Measurements from ENCODE around the gene MED23. TPM values are rescaled to one million over a fixed set of nuclear protein-coding genes. Genes with fewer than 3 reads are reported as not detected.

The MED23 gene
- total RNA-seq, 3 donors from 2014 or later = 25.8 to 40.6 (median 28.2) TPM

DNA sequence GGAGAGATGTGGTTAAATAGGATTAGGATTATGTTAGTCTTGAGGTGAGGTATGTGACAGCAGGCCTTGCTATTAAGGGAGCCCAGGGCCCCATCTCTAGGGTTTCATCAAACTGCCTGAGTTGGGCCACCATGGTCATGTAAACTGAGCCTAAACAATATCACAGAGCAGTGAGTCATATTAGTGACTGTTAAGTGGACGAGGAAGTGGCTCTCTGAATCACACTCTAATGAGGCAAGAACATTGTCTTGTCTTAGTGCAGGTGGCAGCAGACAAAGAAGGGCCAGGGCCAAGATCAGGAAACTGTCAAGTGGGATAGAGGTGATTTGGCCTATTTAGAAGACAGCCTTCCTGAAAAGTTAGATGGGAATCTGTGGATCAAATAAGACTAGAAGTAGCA is 32.2 kb upstream of the MED23 start:
- Histone ChIP-seq H3K36me3 (ENCODE audit: low read depth) (no peaks in the 10 kb centered on the region), H3K9me3 (no peaks in the 10 kb centered on the region), H3K4me1 (ENCODE audit: low read depth) (no peaks in the 10 kb centered on the region), H3K4me3 (no peak overlapping the region)
- intact Hi-C loops (cut with DNase I, micrococcal nuclease) = no loop called here
- ATAC-seq (peak; percentile 85), DNase-seq (no peak)
- TF ChIP-seq, protein P1, sequence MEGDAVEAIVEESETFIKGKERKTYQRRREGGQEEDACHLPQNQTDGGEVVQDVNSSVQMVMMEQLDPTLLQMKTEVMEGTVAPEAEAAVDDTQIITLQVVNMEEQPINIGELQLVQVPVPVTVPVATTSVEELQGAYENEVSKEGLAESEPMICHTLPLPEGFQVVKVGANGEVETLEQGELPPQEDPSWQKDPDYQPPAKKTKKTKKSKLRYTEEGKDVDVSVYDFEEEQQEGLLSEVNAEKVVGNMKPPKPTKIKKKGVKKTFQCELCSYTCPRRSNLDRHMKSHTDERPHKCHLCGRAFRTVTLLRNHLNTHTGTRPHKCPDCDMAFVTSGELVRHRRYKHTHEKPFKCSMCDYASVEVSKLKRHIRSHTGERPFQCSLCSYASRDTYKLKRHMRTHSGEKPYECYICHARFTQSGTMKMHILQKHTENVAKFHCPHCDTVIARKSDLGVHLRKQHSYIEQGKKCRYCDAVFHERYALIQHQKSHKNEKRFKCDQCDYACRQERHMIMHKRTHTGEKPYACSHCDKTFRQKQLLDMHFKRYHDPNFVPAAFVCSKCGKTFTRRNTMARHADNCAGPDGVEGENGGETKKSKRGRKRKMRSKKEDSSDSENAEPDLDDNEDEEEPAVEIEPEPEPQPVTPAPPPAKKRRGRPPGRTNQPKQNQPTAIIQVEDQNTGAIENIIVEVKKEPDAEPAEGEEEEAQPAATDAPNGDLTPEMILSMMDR (IDR thresholded peaks at IDR 0.05) = no peak

DNA sequence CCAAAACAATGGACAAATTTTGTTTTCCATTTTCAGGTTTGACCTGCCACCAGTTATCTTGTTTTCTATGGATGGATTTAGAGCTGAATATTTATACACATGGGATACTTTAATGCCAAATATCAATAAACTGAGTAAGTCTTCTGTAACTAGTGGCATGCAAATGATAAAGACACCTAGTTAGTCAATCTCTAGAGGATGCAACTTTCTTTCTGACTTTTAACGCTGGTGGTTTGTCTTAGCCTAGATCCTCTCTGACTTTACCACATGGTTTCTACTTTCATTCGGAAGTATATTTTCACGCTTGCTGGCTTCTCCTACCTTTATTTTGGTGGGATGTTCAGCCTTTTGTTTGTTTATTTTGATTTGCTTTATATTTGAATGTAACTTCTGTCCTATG is 30.2 kb upstream of the MED23 start:
- TF ChIP-seq, protein P1 (IDR thresholded peaks at IDR 0.05) = no peak
- ATAC-seq = no peak
- Histone ChIP-seq H3K36me3 (ENCODE audit: low read depth) (no peaks in the 10 kb centered on the region), H3K9me3 (no peaks in the 10 kb centered on the region), H3K4me3 (no peak overlapping the region), H3K4me1 (ENCODE audit: low read depth) (no peaks in the 10 kb centered on the region)
- DNase-seq = no peak
- intact Hi-C loops (cut with DNase I, micrococcal nuclease) = no loop called here

GRCh38 chr6:131657630-131658111 is 29.6 kb upstream of the MED23 start:
- Histone ChIP-seq H3K4me3 (no peak overlapping the region), H3K36me3 (ENCODE audit: low read depth) (no peaks in the 10 kb centered on the region), H3K4me1 (ENCODE audit: low read depth) (peaks cover 4% of the 10 kb centered on the region), H3K9me3 (no peaks in the 10 kb centered on the region)
- DNase-seq (no peak), ATAC-seq (no peak)
- TF ChIP-seq, protein P1 (IDR thresholded peaks at IDR 0.05) = no peak
- intact Hi-C loops (cut with DNase I, micrococcal nuclease) = no loop called here

DNA sequence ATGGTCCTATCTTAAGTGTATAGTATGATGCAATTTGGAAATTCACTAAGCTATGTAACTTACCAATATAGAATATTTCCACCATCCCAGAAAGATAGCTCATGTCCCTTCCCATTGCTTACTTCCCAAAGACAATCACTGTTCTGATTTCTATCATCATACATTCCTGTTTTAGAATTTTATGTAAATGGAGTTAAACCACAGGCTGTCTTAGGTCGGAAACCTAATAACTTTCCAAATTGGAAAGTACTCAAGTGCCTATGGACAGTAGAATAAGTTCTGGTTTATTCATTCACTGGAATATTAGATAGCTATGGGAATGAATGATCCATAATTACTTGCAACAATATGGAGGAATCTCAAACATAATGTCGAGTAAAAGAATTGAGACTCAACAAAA is 29.2 kb upstream of the MED23 start:
- no peaks in the 10 kb centered on the region for H3K36me3 ChIP-seq (ENCODE audit: low read depth)
- ATAC-seq (no peak), DNase-seq (no peak)
- intact Hi-C loops (cut with DNase I, micrococcal nuclease) = no loop called here
- TF ChIP-seq, protein P1 (IDR thresholded peaks at IDR 0.05) = no peak
- H3K4me1 ChIP-seq (ENCODE audit: low read depth) = peaks cover 4% of the 10 kb centered on the region
- no peak overlapping the region for H3K4me3 ChIP-seq
- H3K9me3 ChIP-seq = no peaks in the 10 kb centered on the region

- intact Hi-C loops (cut with DNase I, micrococcal nuclease) = no loop called here
- Histone ChIP-seq H3K36me3 (ENCODE audit: low read depth) (no peaks in the 10 kb centered on the region), H3K4me1 (ENCODE audit: low read depth) (peaks cover 4% of the 10 kb centered on the region), H3K4me3 (no peak overlapping the region), H3K9me3 (no peaks in the 10 kb centered on the region)
- TF ChIP-seq, protein P1 (IDR thresholded peaks at IDR 0.05) = no peak
- DNase-seq (no peak), ATAC-seq (no peak)
These were observed 28.6 kb upstream of the MED23 start for GRCh38 chr6:131656667-131657066.

GRCh38 chr6:131655951-131656350 is 27.9 kb upstream of the MED23 start:
- Histone ChIP-seq H3K4me1 (ENCODE audit: low read depth) (peaks cover 4% of the 10 kb centered on the region), H3K36me3 (ENCODE audit: low read depth) (no peaks in the 10 kb centered on the region), H3K4me3 (no peak overlapping the region), H3K9me3 (no peaks in the 10 kb centered on the region)
- intact Hi-C loops (cut with DNase I, micrococcal nuclease) = no loop called here
- TF ChIP-seq, protein P1 (IDR thresholded peaks at IDR 0.05) = no peak
- ATAC-seq (no peak), DNase-seq (no peak)

All from mucosa of descending colon (tissue), 3 donors.